Measurements from ENCODE around the gene PDE8A. TPM values are rescaled to one million over a fixed set of nuclear protein-coding genes. Genes with fewer than 3 reads are reported as not detected.

Gene PDE8A
- total and polyA plus RNA-seq, 2 experiments from 2014 or later, result 15.3 to 26.0 TPM

GRCh38 chr15:85063522-85064079 lies 81.9 kb downstream of the PDE8A start:
- no peak overlapping the region for H3K27ac ChIP-seq
- WGBS (ENCODE audit: low lambda C conversion rate, missing lambda C conversion rate), result 97% methylated on average over 1 of the region's 1 CpG
- H3K9me3 ChIP-seq (ENCODE audit: low read depth), result no peaks in the 10 kb centered on the region
- H3K27me3 ChIP-seq, result no peaks in the 10 kb centered on the region
- no peak for DNase-seq (ENCODE audit: low spot score)
- no peak overlapping the region for H3K4me2 ChIP-seq
- H3K36me3 ChIP-seq (replicated peaks; ENCODE audit: insufficient read depth, low read depth), result peaks cover 2% of the 10 kb centered on the region
- no peak overlapping the region for H2AFZ ChIP-seq
- no peaks in the 10 kb centered on the region for H4K20me1 ChIP-seq (ENCODE audit: insufficient read depth, poor library complexity, severe bottlenecking)
- no peaks in the 10 kb centered on the region for H3K4me1 ChIP-seq (ENCODE audit: insufficient read depth)
- TF ChIP-seq EZH2 (IDR thresholded peaks at IDR 0.05; ENCODE audit: borderline replicate concordance) (no peak), EZH2phosphoT487 (IDR thresholded peaks at IDR 0.05; ENCODE audit: low read depth, severe bottlenecking, unreplicated experiment) (no peak), CTCF (IDR thresholded peaks at IDR 0.05; ENCODE audit: poor library complexity) (no peak)
- H3K9me2 ChIP-seq (replicated peaks; ENCODE audit: insufficient read depth), result no peaks in the 10 kb centered on the region
- peaks cover 53% of the 10 kb centered on the region for H3K79me2 ChIP-seq
- H3K4me3 ChIP-seq, result no peak overlapping the region

- H3K9me3 ChIP-seq (ENCODE audit: low read depth), result no peaks in the 10 kb centered on the region
- peaks cover 2% of the 10 kb centered on the region for H3K36me3 ChIP-seq (replicated peaks; ENCODE audit: insufficient read depth, low read depth)
- peaks cover 42% of the 10 kb centered on the region for H3K79me2 ChIP-seq
- H3K4me1 ChIP-seq (ENCODE audit: insufficient read depth), result no peaks in the 10 kb centered on the region
- no peak for DNase-seq (ENCODE audit: low spot score)
- 100% methylated on average over 1 of the region's 1 CpG for WGBS (ENCODE audit: low lambda C conversion rate, missing lambda C conversion rate)
- H3K4me3 ChIP-seq, result no peak overlapping the region
- no peak for TF ChIP-seq CTCF (IDR thresholded peaks at IDR 0.05; ENCODE audit: poor library complexity)
- no peak for TF ChIP-seq EZH2 (IDR thresholded peaks at IDR 0.05; ENCODE audit: borderline replicate concordance)
- no peak for TF ChIP-seq EZH2phosphoT487 (IDR thresholded peaks at IDR 0.05; ENCODE audit: low read depth, severe bottlenecking, unreplicated experiment)
- H4K20me1 ChIP-seq (ENCODE audit: insufficient read depth, poor library complexity, severe bottlenecking), result no peaks in the 10 kb centered on the region
- H2AFZ ChIP-seq, result no peak overlapping the region
- H3K9me2 ChIP-seq (replicated peaks; ENCODE audit: insufficient read depth), result no peaks in the 10 kb centered on the region
- H3K27ac ChIP-seq, result no peak overlapping the region
- H3K4me2 ChIP-seq, result no peak overlapping the region
- no peaks in the 10 kb centered on the region for H3K27me3 ChIP-seq
These were observed 83.1 kb downstream of the PDE8A start for GRCh38 chr15:85064710-85065109.

DNA sequence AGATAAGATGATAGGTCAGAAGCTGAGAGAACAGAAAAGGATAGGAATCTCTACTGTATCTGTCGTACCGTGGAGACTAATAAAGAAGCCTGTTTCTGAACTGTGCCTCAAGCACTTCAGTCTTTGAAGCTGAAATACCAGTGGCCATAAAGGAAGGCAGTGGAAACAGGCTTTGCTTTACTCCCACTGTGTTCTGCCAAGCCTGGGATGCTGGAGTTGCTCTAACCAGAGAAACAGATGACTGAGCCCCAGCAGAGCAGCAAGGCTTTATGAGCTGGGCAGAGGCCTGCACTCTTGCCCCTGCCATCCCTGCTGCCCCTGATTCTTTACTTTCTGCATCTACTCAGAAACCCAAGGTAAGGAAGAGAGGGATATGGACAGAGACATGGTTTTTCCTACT lies 89.4 kb downstream of the PDE8A start:
- H3K9me3 ChIP-seq (ENCODE audit: low read depth), result no peaks in the 10 kb centered on the region
- H3K4me1 ChIP-seq (ENCODE audit: insufficient read depth), result no peaks in the 10 kb centered on the region
- WGBS (ENCODE audit: low lambda C conversion rate, missing lambda C conversion rate), result 76% methylated on average over 2 of the region's 2 CpGs
- TF ChIP-seq EZH2phosphoT487 (IDR thresholded peaks at IDR 0.05; ENCODE audit: low read depth, severe bottlenecking, unreplicated experiment) (no peak), CTCF (IDR thresholded peaks at IDR 0.05; ENCODE audit: poor library complexity) (no peak), EZH2 (IDR thresholded peaks at IDR 0.05; ENCODE audit: borderline replicate concordance) (no peak)
- no peak overlapping the region for H2AFZ ChIP-seq
- H3K9me2 ChIP-seq (replicated peaks; ENCODE audit: insufficient read depth), result no peaks in the 10 kb centered on the region
- no peaks in the 10 kb centered on the region for H3K36me3 ChIP-seq (replicated peaks; ENCODE audit: insufficient read depth, low read depth)
- no peak overlapping the region for H3K4me2 ChIP-seq
- H3K27me3 ChIP-seq, result no peaks in the 10 kb centered on the region
- DNase-seq (ENCODE audit: low spot score), result no peak
- no peak overlapping the region for H3K4me3 ChIP-seq
- no peaks in the 10 kb centered on the region for H4K20me1 ChIP-seq (ENCODE audit: insufficient read depth, poor library complexity, severe bottlenecking)
- H3K79me2 ChIP-seq, result no peaks in the 10 kb centered on the region
- no peak overlapping the region for H3K27ac ChIP-seq
